H9 (cell line): Measurements from ENCODE around the gene CCDC149. TPM values are rescaled to one million over a fixed set of nuclear protein-coding genes. Genes with fewer than 3 reads are reported as not detected.

Experiments used
- DNase-seq: peaks from one replicate; pipeline ENCODE4 v3.0.0-alpha.2; 2017
- H2AFZ ChIP-seq: one replicate; pipeline ENCODE4 v1.6.1; 2013; ENCODE audit warnings: mild to moderate bottlenecking, low read length, control low read depth, moderate library complexity
- H2AK5ac ChIP-seq: 2 replicates; pipeline ENCODE4 v1.6.1; 2013; ENCODE audit warnings: low read length, control low read depth, mixed read lengths; ENCODE audit not compliant: insufficient read length
- H2BK120ac ChIP-seq: one replicate; pipeline ENCODE4 v1.6.1; 2013; ENCODE audit warnings: low read depth, mild to moderate bottlenecking, low read length, control low read depth, inconsistent platforms; ENCODE audit not compliant: poor library complexity, severe bottlenecking
- H2BK12ac ChIP-seq: 2 replicates; pipeline ENCODE4 v1.6.1; 2013; ENCODE audit warnings: low read length, control low read depth, mixed read lengths, low read depth; ENCODE audit not compliant: insufficient read length
- H2BK15ac ChIP-seq: 2 replicates; pipeline ENCODE4 v1.6.1; 2013; ENCODE audit warnings: low read depth, low read length, control low read depth
- H2BK20ac ChIP-seq: one replicate; pipeline ENCODE4 v1.6.1; 2013; ENCODE audit warnings: low read depth, mild to moderate bottlenecking, low read length, control low read depth, inconsistent platforms; ENCODE audit not compliant: poor library complexity, severe bottlenecking
- H2BK5ac ChIP-seq: 2 replicates; pipeline ENCODE4 v1.6.1; 2013; ENCODE audit warnings: low read length, control low read depth, mixed read lengths; ENCODE audit not compliant: insufficient read length
- H3K14ac ChIP-seq: 2 replicates; pipeline ENCODE4 v1.6.1; 2013; ENCODE audit warnings: low read length, control low read depth; ENCODE audit not compliant: insufficient read depth
- H3K18ac ChIP-seq: 2 replicates; pipeline ENCODE4 v1.6.1; 2013; ENCODE audit warnings: low read depth, mild to moderate bottlenecking, mixed read lengths, low read length, control low read depth; ENCODE audit not compliant: insufficient read length
- H3K23ac ChIP-seq: 2 replicates; pipeline ENCODE4 v1.6.1; 2013; ENCODE audit warnings: low read length, control low read depth, mixed read lengths, low read depth; ENCODE audit not compliant: insufficient read length
- H3K23me2 ChIP-seq: 2 replicates; pipeline ENCODE4 v1.6.1; 2013; ENCODE audit warnings: low read depth, mild to moderate bottlenecking, mixed read lengths, low read length, control low read depth; ENCODE audit not compliant: insufficient read length, poor library complexity, severe bottlenecking
- H3K27ac ChIP-seq: 2 replicates; pipeline ENCODE4 v1.5.1; 2013; ENCODE audit warnings: low read length, control low read depth, mixed read lengths, low read depth; ENCODE audit not compliant: insufficient read length
- H3K27me3 ChIP-seq: 2 replicates; pipeline ENCODE4 v1.6.1; 2013; ENCODE audit warnings: low read length, control low read depth, inconsistent platforms; ENCODE audit not compliant: insufficient read depth
- H3K4ac ChIP-seq: 2 replicates; pipeline ENCODE4 v1.6.1; 2013; ENCODE audit warnings: low read depth, mild to moderate bottlenecking, control low read depth, inconsistent platforms, low read length, moderate library complexity
- H3K4me1 ChIP-seq: 2 replicates; pipeline ENCODE4 v1.6.1; 2013; ENCODE audit warnings: low read length, control low read depth, inconsistent platforms; ENCODE audit not compliant: insufficient read depth
- H3K4me2 ChIP-seq: 2 replicates; pipeline ENCODE4 v1.6.1; 2013; ENCODE audit warnings: low read length, control low read depth, mixed read lengths; ENCODE audit not compliant: insufficient read length, insufficient read depth
- H3K56ac ChIP-seq: 2 replicates; pipeline ENCODE4 v1.6.1; 2013; ENCODE audit warnings: low read depth, mild to moderate bottlenecking, mixed read lengths, low read length, control low read depth; ENCODE audit not compliant: insufficient read length
- H3K79me1 ChIP-seq: 2 replicates; pipeline ENCODE4 v1.6.1; 2013; ENCODE audit warnings: low read depth, mild to moderate bottlenecking, moderate library complexity, low read length, control low read depth, inconsistent platforms; ENCODE audit not compliant: insufficient read depth, poor library complexity, severe bottlenecking
- H3K79me2 ChIP-seq: 2 replicates; pipeline ENCODE4 v1.6.1; 2013; ENCODE audit warnings: low read length, control low read depth, inconsistent platforms; ENCODE audit not compliant: insufficient read depth
- H3K9ac ChIP-seq: 2 replicates; pipeline ENCODE4 v1.6.1; 2013; ENCODE audit warnings: low read length, control low read depth, mixed read lengths; ENCODE audit not compliant: insufficient read length; ENCODE audit errors: extremely low read depth
- H3K9me3 ChIP-seq: one replicate; pipeline ENCODE4 v1.6.1; 2013; ENCODE audit warnings: low read depth, low read length, inconsistent platforms; ENCODE audit not compliant: control insufficient read depth
- H3T11ph ChIP-seq: one replicate; pipeline ENCODE4 v1.6.1; 2013; ENCODE audit warnings: mild to moderate bottlenecking, low read length, control low read depth, inconsistent platforms
- H4K20me1 ChIP-seq: one replicate; pipeline ENCODE4 v1.6.1; 2013; ENCODE audit not compliant: control insufficient read depth, insufficient read length, insufficient read depth
- H4K5ac ChIP-seq: 2 replicates; pipeline ENCODE4 v1.6.1; 2013; ENCODE audit warnings: low read depth, mild to moderate bottlenecking, mixed read lengths, low read length, control low read depth; ENCODE audit not compliant: insufficient read length
- H4K8ac ChIP-seq: replicated peaks from 2 replicates; pipeline ENCODE4 v1.6.1; 2013; ENCODE audit warnings: low read length, control low read depth, mixed read lengths, low read depth; ENCODE audit not compliant: insufficient read length
- H4K91ac ChIP-seq: 2 replicates; pipeline ENCODE4 v1.6.1; 2013; ENCODE audit warnings: low read depth, mild to moderate bottlenecking, moderate library complexity, mixed read lengths, low read length, control low read depth; ENCODE audit not compliant: insufficient read length
- H3K27ac Mint-ChIP-seq, 3 experiments: 2 replicates in 2 of 3; 3 replicates in 1 of 3; pipeline ENCODE4 v1.8.0; 2020 to 2021; ENCODE audit warnings: mixed read lengths in 3 of 3, mild to moderate bottlenecking in 1 of 3, moderate library complexity in 1 of 3
- H3K27me3 Mint-ChIP-seq: 2 replicates; pipeline ENCODE4 v1.8.0; 2021; ENCODE audit warnings: low read depth, mild to moderate bottlenecking, moderate library complexity, mixed read lengths
- H3K36me3 Mint-ChIP-seq, 3 experiments: 2 replicates in 2 of 3; 3 replicates in 1 of 3; pipeline ENCODE4 v1.8.0; 2020 to 2021; ENCODE audit warnings: low read depth in 3 of 3, mixed read lengths in 3 of 3; ENCODE audit not compliant: insufficient read depth in 1 of 3
- H3K4me1 Mint-ChIP-seq, 2 experiments: 2 replicates each; pipeline ENCODE4 v1.8.0; 2020; ENCODE audit warnings: mixed read lengths in 2 of 2
- H3K4me3 Mint-ChIP-seq, 2 experiments: 2 replicates in 1 of 2; 3 replicates in 1 of 2; pipeline ENCODE4 v1.8.0; 2020 to 2021; ENCODE audit warnings: mild to moderate bottlenecking in 2 of 2, mixed read lengths in 2 of 2, moderate library complexity in 1 of 2
- H3K9me3 Mint-ChIP-seq, 2 experiments: 2 replicates in 1 of 2; 3 replicates in 1 of 2; pipeline ENCODE4 v1.8.0; 2020; ENCODE audit warnings: mild to moderate bottlenecking in 2 of 2, mixed read lengths in 2 of 2, moderate library complexity in 1 of 2
- WGBS: extraction: QIAGEN DNeasy Blood & Tissue Kit; methylation state at CpG from one replicate; pipeline ENCODE4 v1.1.7; 2013; ENCODE audit warnings: missing lambda C conversion rate, low lambda C conversion rate, mixed read lengths; ENCODE audit not compliant: insufficient read length; ENCODE audit errors: extremely low coverage; 5-methylcytosine and 5-hydroxymethylcytosine counted together
- total RNA-seq: library from RNA; stranded (reverse); gene quantifications from 2 replicates; pipeline ENCODE4 v1.2.1, GENCODE V29; 2021
- TF ChIP-seq, protein P1 (sequence below): fragments of 200-600 bp; sonication (generic); conservative IDR thresholded peaks from 3 replicates; pipeline ENCODE4 v1.8.0; 2021; ENCODE audit warnings: antibody characterized with exemption, mild to moderate bottlenecking

Gene CCDC149
- total RNA-seq, 1 experiment from 2014 or later: 4.5 TPM

GRCh38 chr4:24805067-24805466 lies 107.8 kb downstream of the CCDC149 start:
- Histone ChIP-seq H3T11ph (no peak overlapping the region), H3K23me2 (peaks cover 7% of the 10 kb centered on the region), H3K79me2 (no peaks in the 10 kb centered on the region), H3K14ac (no peak overlapping the region), H2BK5ac (no peak overlapping the region), H2BK120ac (no peak overlapping the region), H3K9ac (no peak overlapping the region), H3K9me3 (no peaks in the 10 kb centered on the region), H4K8ac (no peak overlapping the region), H3K27ac (no peak overlapping the region), H3K23ac (no peak overlapping the region), H2BK15ac (no peak overlapping the region), H3K79me1 (no peaks in the 10 kb centered on the region), H4K20me1 (no peaks in the 10 kb centered on the region), H3K18ac (no peak overlapping the region), H3K56ac (no peak overlapping the region), H3K4me2 (no peak overlapping the region), H2BK12ac (no peak overlapping the region), H4K5ac (no peak overlapping the region), H3K4me1 (peaks cover 5% of the 10 kb centered on the region; the same call in 1 of the 2 replicates), H3K27me3 (peaks cover 2% of the 10 kb centered on the region; the same call in 1 of the 2 replicates), H2BK20ac (no peak overlapping the region), H2AK5ac (no peak overlapping the region), H3K4ac (no peak overlapping the region), H2AFZ (no peak overlapping the region), H4K91ac (no peak overlapping the region)
- DNase-seq: no peak
- H3K27me3 Mint-ChIP-seq: peaks cover 33% of the 10 kb centered on the region
- no peak overlapping the region; a peak in 1 of 7 replicates for H3K27ac Mint-ChIP-seq
- peaks cover 40 to 54% of the 10 kb centered on the region in 2 experiments for H3K4me1 Mint-ChIP-seq
- peaks cover 0 to 7% (median 0%) of the 10 kb centered on the region in 3 experiments; a peak in 2 of 7 replicates for H3K36me3 Mint-ChIP-seq
- WGBS: no CpG with 5 or more reads among the region's 5 CpGs
- H3K4me3 Mint-ChIP-seq: no peak overlapping the region
- H3K9me3 Mint-ChIP-seq: no peaks in the 10 kb centered on the region
- TF ChIP-seq, protein P1, sequence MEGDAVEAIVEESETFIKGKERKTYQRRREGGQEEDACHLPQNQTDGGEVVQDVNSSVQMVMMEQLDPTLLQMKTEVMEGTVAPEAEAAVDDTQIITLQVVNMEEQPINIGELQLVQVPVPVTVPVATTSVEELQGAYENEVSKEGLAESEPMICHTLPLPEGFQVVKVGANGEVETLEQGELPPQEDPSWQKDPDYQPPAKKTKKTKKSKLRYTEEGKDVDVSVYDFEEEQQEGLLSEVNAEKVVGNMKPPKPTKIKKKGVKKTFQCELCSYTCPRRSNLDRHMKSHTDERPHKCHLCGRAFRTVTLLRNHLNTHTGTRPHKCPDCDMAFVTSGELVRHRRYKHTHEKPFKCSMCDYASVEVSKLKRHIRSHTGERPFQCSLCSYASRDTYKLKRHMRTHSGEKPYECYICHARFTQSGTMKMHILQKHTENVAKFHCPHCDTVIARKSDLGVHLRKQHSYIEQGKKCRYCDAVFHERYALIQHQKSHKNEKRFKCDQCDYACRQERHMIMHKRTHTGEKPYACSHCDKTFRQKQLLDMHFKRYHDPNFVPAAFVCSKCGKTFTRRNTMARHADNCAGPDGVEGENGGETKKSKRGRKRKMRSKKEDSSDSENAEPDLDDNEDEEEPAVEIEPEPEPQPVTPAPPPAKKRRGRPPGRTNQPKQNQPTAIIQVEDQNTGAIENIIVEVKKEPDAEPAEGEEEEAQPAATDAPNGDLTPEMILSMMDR: no peak
